Naive thymus-derived CD4-positive, alpha-beta T cell (primary cell): ENCODE results near the gene ELL2. TPM values are rescaled to one million over a fixed set of nuclear protein-coding genes. Genes with fewer than 3 reads are reported as not detected.

ENCODE experiments used
- ATAC-seq: fragments of 150-1000 bp; cut with Tn5 transposase; 2 replicates; pipeline ENCODE4 v1.10.0; 2021; ENCODE audit warnings: mild to moderate bottlenecking, moderate library complexity
- CTCF ChIA-PET: fragments of 350-600 bp; sonication (Branson Sonifier 250); formaldehyde crosslinking; loops from one replicate; lab custom pipeline; 2021; ENCODE audit warnings: antibody characterized with exemption; lab: Charles Lee
- POLR2A ChIA-PET: fragments of 350-600 bp; sonication (Branson Sonifier 250); formaldehyde crosslinking; loops from one replicate; lab custom pipeline; 2021; ENCODE audit warnings: antibody characterized with exemption, inconsistent platforms; lab: Charles Lee
- DNase-seq, 9 donors: peaks; one replicate each; pipeline versions ENCODE4 v3.0.0 to v3.0.0-alpha.2; 2020 to 2022; ENCODE audit warnings: mixed read lengths in 1 of 9
- H3K27ac ChIP-seq: one replicate; pipeline ENCODE4 v1.7.0; 2013; ENCODE audit warnings: mild to moderate bottlenecking, low read depth, low read length, moderate library complexity
- H3K27me3 ChIP-seq, 2 donors: one replicate each; pipeline ENCODE4 v1.7.0; 2013; ENCODE audit warnings: low read length in 2 of 2, mild to moderate bottlenecking in 2 of 2, moderate library complexity in 2 of 2; ENCODE audit not compliant: control insufficient read depth in 2 of 2, insufficient read depth in 2 of 2
- H3K36me3 ChIP-seq, 3 experiments: 1 replicate in 2 of 3; 2 replicates in 1 of 3; pipeline ENCODE4 v1.7.0; 2013; ENCODE audit warnings: low read length in 3 of 3, mild to moderate bottlenecking in 3 of 3, moderate library complexity in 1 of 3; ENCODE audit not compliant: insufficient read depth in 3 of 3, control insufficient read depth in 2 of 3
- H3K4me1 ChIP-seq, 2 donors: one replicate each; pipeline ENCODE4 v1.7.0; 2013; ENCODE audit warnings: low read length in 2 of 2, mild to moderate bottlenecking in 2 of 2, moderate library complexity in 1 of 2; ENCODE audit not compliant: control insufficient read depth in 2 of 2, insufficient read depth in 2 of 2
- H3K4me3 ChIP-seq: 2 replicates; pipeline ENCODE4 v1.7.0; 2013; ENCODE audit warnings: mild to moderate bottlenecking, low read length
- H3K9me3 ChIP-seq, 3 experiments: 1 replicate in 2 of 3; 2 replicates in 1 of 3; pipeline ENCODE4 v1.7.0; 2013; ENCODE audit warnings: low read length in 3 of 3; ENCODE audit not compliant: control insufficient read depth in 2 of 3
- H3K27ac Mint-ChIP-seq, 9 donors: one replicate each; pipeline ENCODE4 v1.8.0; 2020 to 2022; ENCODE audit warnings: mixed read lengths in 9 of 9, mild to moderate bottlenecking in 8 of 9, moderate library complexity in 5 of 9, inconsistent platforms in 2 of 9
- H3K27me3 Mint-ChIP-seq, 5 donors: one replicate each; pipeline ENCODE4 v1.8.0; 2021 to 2022; ENCODE audit warnings: mixed read lengths in 5 of 5, mild to moderate bottlenecking in 1 of 5
- H3K36me3 Mint-ChIP-seq, 5 donors: one replicate each; pipeline ENCODE4 v1.8.0; 2020 to 2022; ENCODE audit warnings: mixed read lengths in 5 of 5, mild to moderate bottlenecking in 3 of 5, inconsistent platforms in 1 of 5
- H3K4me1 Mint-ChIP-seq, 7 donors: one replicate each; pipeline ENCODE4 v1.8.0; 2020 to 2022; ENCODE audit warnings: mixed read lengths in 7 of 7, mild to moderate bottlenecking in 3 of 7, inconsistent platforms in 1 of 7
- H3K4me3 Mint-ChIP-seq, 10 donors: one replicate each; pipeline ENCODE4 v1.8.0; 2020 to 2022; ENCODE audit warnings: mild to moderate bottlenecking in 10 of 10, mixed read lengths in 10 of 10, moderate library complexity in 6 of 10, inconsistent platforms in 2 of 10
- H3K9me3 Mint-ChIP-seq, 11 donors: one replicate each; pipeline ENCODE4 v1.8.0; 2020 to 2022; ENCODE audit warnings: mixed read lengths in 11 of 11, mild to moderate bottlenecking in 4 of 11, inconsistent platforms in 1 of 11, moderate library complexity in 1 of 11
- intact Hi-C, 2 donors: fragments of 100-400 bp; cut with micrococcal nuclease; formaldehyde crosslinking; loops; one replicate each; pipeline ENCODE4 v1.15.1; 2023
- polyA plus RNA-seq, 2 donors: library from polyadenylated mRNA; unstranded; fragments of 300-500 nt; fragmentation: Illumina TruSeq; gene quantifications; one replicate each; pipeline ENCODE4 v1.2.3, GENCODE V29; 2021
- total RNA-seq, 6 experiments: library from RNA in 5 of 6; stranded (reverse) in 5 of 6; gene quantifications; 1 replicate in 5 of 6; 2 replicates in 1 of 6; pipeline ENCODE4 v1.2.3 and lab custom pipeline; 2021 to 2026

The ELL2 gene
- total and polyA plus RNA-seq, 7 experiments from 2014 or later = 1.9 to 65.8 (median 14.0) TPM

- ChIA-PET CTCF (no interaction called here), POLR2A (interaction anchor here (0.8 kb wide), 1 partner anchor 1182 kb away, joined by 4 read pairs; no protein-coding TSS in a partner anchor)
- H3K36me3 ChIP-seq = no peaks in the 10 kb centered on the region
- H3K9me3 Mint-ChIP-seq = no peaks in the 10 kb centered on the region
- H3K36me3 Mint-ChIP-seq = peaks cover 0 to 11% (median 0%) of the 10 kb centered on the region in 5 donors
- H3K27me3 Mint-ChIP-seq = no peaks in the 10 kb centered on the region
- H3K27ac ChIP-seq = no peak overlapping the region
- DNase-seq = no peak
- intact Hi-C loops = no loop called here
- H3K4me1 ChIP-seq = no peaks in the 10 kb centered on the region
- no peak overlapping the region for H3K27ac Mint-ChIP-seq
- no peak overlapping the region for H3K4me3 Mint-ChIP-seq
- H3K4me1 Mint-ChIP-seq = peaks cover 0 to 51% (median 6%) of the 10 kb centered on the region in 7 donors
- no peaks in the 10 kb centered on the region for H3K9me3 ChIP-seq
- no peaks in the 10 kb centered on the region for H3K27me3 ChIP-seq
- peak; percentile 43 for ATAC-seq
- H3K4me3 ChIP-seq = no peak overlapping the region
These were observed 36.8 kb downstream of the ELL2 start for GRCh38 chr5:95924720-95925377.

- peaks cover 0 to 11% (median 0%) of the 10 kb centered on the region in 5 donors for H3K36me3 Mint-ChIP-seq
- intact Hi-C loops = no loop called here
- H3K27me3 ChIP-seq = no peaks in the 10 kb centered on the region
- H3K36me3 ChIP-seq = no peaks in the 10 kb centered on the region
- H3K4me1 Mint-ChIP-seq = peaks cover 0 to 49% (median 6%) of the 10 kb centered on the region in 7 donors
- ATAC-seq = peak; percentile 33
- no peak for DNase-seq
- H3K9me3 ChIP-seq = no peaks in the 10 kb centered on the region
- H3K27ac ChIP-seq = no peak overlapping the region
- CTCF ChIA-PET = no interaction called here
- POLR2A ChIA-PET = interaction anchor here (0.8 kb wide), 1 partner anchor 1183 kb away, joined by 4 read pairs; no protein-coding TSS in a partner anchor
- H3K4me3 Mint-ChIP-seq = no peak overlapping the region
- H3K4me3 ChIP-seq = no peak overlapping the region
- H3K4me1 ChIP-seq = no peaks in the 10 kb centered on the region
- no peak overlapping the region for H3K27ac Mint-ChIP-seq
- no peaks in the 10 kb centered on the region for H3K27me3 Mint-ChIP-seq
- H3K9me3 Mint-ChIP-seq = no peaks in the 10 kb centered on the region
These were observed 37.6 kb downstream of the ELL2 start for GRCh38 chr5:95923918-95924544.

- Mint-ChIP-seq H3K4me1 (peaks cover 0 to 43% (median 1%) of the 10 kb centered on the region in 7 donors), H3K27me3 (no peaks in the 10 kb centered on the region), H3K9me3 (no peaks in the 10 kb centered on the region), H3K27ac (no peak overlapping the region), H3K4me3 (no peak overlapping the region), H3K36me3 (peaks cover 0 to 7% (median 0%) of the 10 kb centered on the region in 5 donors)
- Histone ChIP-seq H3K36me3 (no peaks in the 10 kb centered on the region), H3K4me1 (no peaks in the 10 kb centered on the region), H3K4me3 (no peak overlapping the region), H3K9me3 (no peaks in the 10 kb centered on the region), H3K27me3 (no peaks in the 10 kb centered on the region), H3K27ac (no peak overlapping the region)
- DNase-seq (no peak), ATAC-seq (no peak)
- CTCF ChIA-PET = no interaction called here
- intact Hi-C loops = no loop called here
- POLR2A ChIA-PET = no interaction called here
These were observed 38.9 kb downstream of the ELL2 start for GRCh38 chr5:95922798-95923197.

GRCh38 chr5:95921501-95921900, 40.1 kb downstream of the ELL2 start:
- no peak overlapping the region for H3K27ac Mint-ChIP-seq
- Histone ChIP-seq H3K9me3 (no peaks in the 10 kb centered on the region), H3K4me3 (no peak overlapping the region), H3K36me3 (no peaks in the 10 kb centered on the region), H3K27ac (no peak overlapping the region), H3K4me1 (peaks cover 0 to 3% of the 10 kb centered on the region in 2 donors), H3K27me3 (no peaks in the 10 kb centered on the region)
- no peaks in the 10 kb centered on the region for H3K9me3 Mint-ChIP-seq
- no peak for DNase-seq
- H3K27me3 Mint-ChIP-seq = no peaks in the 10 kb centered on the region
- no peak overlapping the region for H3K4me3 Mint-ChIP-seq
- peaks cover 0 to 6% (median 0%) of the 10 kb centered on the region in 5 donors for H3K36me3 Mint-ChIP-seq
- POLR2A ChIA-PET = no interaction called here
- peaks cover 0 to 49% (median 0%) of the 10 kb centered on the region in 7 donors for H3K4me1 Mint-ChIP-seq
- no peak for ATAC-seq
- CTCF ChIA-PET = interaction anchor here (0.7 kb wide), 1 partner anchor 51 kb away, joined by 4 read pairs; no protein-coding TSS in a partner anchor
- intact Hi-C loops = no loop called here

GRCh38 chr5:95920822-95921221, 40.8 kb downstream of the ELL2 start:
- no peak overlapping the region for H3K27ac Mint-ChIP-seq
- H3K4me3 Mint-ChIP-seq = no peak overlapping the region
- H3K36me3 Mint-ChIP-seq = peaks cover 0 to 6% (median 0%) of the 10 kb centered on the region in 5 donors
- Histone ChIP-seq H3K4me3 (no peak overlapping the region), H3K4me1 (peaks cover 0 to 4% of the 10 kb centered on the region in 2 donors), H3K27me3 (no peaks in the 10 kb centered on the region), H3K36me3 (no peaks in the 10 kb centered on the region), H3K27ac (no peak overlapping the region), H3K9me3 (no peaks in the 10 kb centered on the region)
- no peak for DNase-seq
- intact Hi-C loops = no loop called here
- no peaks in the 10 kb centered on the region for H3K9me3 Mint-ChIP-seq
- ChIA-PET CTCF (no interaction called here), POLR2A (no interaction called here)
- H3K27me3 Mint-ChIP-seq = no peaks in the 10 kb centered on the region
- no peak for ATAC-seq
- H3K4me1 Mint-ChIP-seq = peaks cover 0 to 52% (median 7%) of the 10 kb centered on the region in 7 donors

- H3K36me3 Mint-ChIP-seq = peaks cover 0 to 8% (median 5%) of the 10 kb centered on the region in 5 donors
- ChIA-PET CTCF (no interaction called here), POLR2A (no interaction called here)
- DNase-seq (no peak), ATAC-seq (no peak)
- peaks cover 0 to 47% (median 12%) of the 10 kb centered on the region in 7 donors for H3K4me1 Mint-ChIP-seq
- H3K27ac ChIP-seq = no peak overlapping the region
- peak overlapping the region in 1 of 9 donors; percentile 17 for H3K27ac Mint-ChIP-seq
- no peak overlapping the region for H3K4me3 Mint-ChIP-seq
- no peaks in the 10 kb centered on the region for H3K27me3 Mint-ChIP-seq
- H3K9me3 ChIP-seq = no peaks in the 10 kb centered on the region
- intact Hi-C loops = no loop called here
- no peaks in the 10 kb centered on the region for H3K36me3 ChIP-seq
- H3K4me1 ChIP-seq = peaks cover 0 to 4% of the 10 kb centered on the region in 2 donors
- H3K9me3 Mint-ChIP-seq = no peaks in the 10 kb centered on the region
- H3K27me3 ChIP-seq = no peaks in the 10 kb centered on the region
- no peak overlapping the region for H3K4me3 ChIP-seq
These were observed 42.0 kb downstream of the ELL2 start for GRCh38 chr5:95919658-95920057.
